Rectal smooth muscle tissue (tissue), 1 donor: Measurements from ENCODE around the gene ABCA2.
A peak's percentile ranks its signal among the peaks of the same experiment; 100 is the strongest.

Source experiments
- H3K27ac ChIP-seq: one replicate; pipeline ENCODE4 v1.7.0; 2013; ENCODE audit warnings: low read depth, low read length, inconsistent platforms
- H3K27me3 ChIP-seq: one replicate; pipeline ENCODE4 v1.7.0; 2013; ENCODE audit warnings: low read length; ENCODE audit not compliant: control insufficient read depth, insufficient read depth
- H3K36me3 ChIP-seq: one replicate; pipeline ENCODE4 v1.7.0; 2013; ENCODE audit warnings: low read length; ENCODE audit not compliant: control insufficient read depth, insufficient read depth
- H3K4me1 ChIP-seq: one replicate; pipeline ENCODE4 v1.7.0; 2013; ENCODE audit warnings: low read length; ENCODE audit not compliant: control insufficient read depth, insufficient read depth
- H3K4me3 ChIP-seq: one replicate; pipeline ENCODE4 v1.7.0; 2013; ENCODE audit warnings: low read length
- H3K9ac ChIP-seq: one replicate; pipeline ENCODE4 v1.7.0; 2013; ENCODE audit warnings: low read length

The ABCA2 gene

GRCh38 chr9:137057545-137057944 lies 29.5 kb upstream of the ABCA2 start:
- H3K4me3 ChIP-seq: no peak overlapping the region
- no peaks in the 10 kb centered on the region for H3K36me3 ChIP-seq
- no peak overlapping the region for H3K27ac ChIP-seq
- peaks cover 1% of the 10 kb centered on the region for H3K27me3 ChIP-seq
- no peak overlapping the region for H3K9ac ChIP-seq
- peaks cover 13% of the 10 kb centered on the region for H3K4me1 ChIP-seq

DNA sequence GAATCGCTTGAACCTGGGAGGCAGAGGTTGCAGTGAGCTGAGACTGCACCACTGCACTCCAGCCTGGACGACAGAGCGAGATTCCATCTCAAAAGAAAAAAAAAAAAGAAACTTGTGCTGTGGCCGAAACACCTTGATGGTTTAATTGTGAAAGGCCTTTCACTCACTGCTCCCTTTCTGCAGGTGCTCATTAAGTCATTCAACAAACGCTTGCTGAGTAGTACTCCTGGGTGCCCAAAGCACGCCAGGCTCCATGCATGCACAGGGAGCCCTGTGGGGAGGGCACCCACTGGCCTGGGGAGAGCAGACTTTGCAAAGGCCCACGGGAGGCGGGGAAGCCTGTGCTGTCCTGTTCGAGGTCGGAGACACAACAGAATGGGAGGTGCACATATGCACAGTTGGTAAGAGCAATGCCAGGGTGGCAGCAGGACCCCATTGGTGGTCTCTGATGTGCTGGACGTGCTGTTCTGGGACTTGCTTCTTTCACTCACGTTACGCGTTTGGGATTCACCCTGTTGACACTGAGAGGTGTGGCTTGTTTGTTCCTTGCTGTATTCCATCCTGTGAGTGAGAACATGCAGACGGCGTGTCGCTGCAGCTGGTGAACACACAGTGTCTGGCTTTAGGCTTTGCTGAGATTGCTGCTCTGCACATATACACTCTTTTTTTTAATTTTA lies 28.8 kb upstream of the ABCA2 start:
- H3K4me3 ChIP-seq: no peak overlapping the region
- no peaks in the 10 kb centered on the region for H3K36me3 ChIP-seq
- H3K27ac ChIP-seq: no peak overlapping the region
- H3K4me1 ChIP-seq: peaks cover 13% of the 10 kb centered on the region
- H3K27me3 ChIP-seq: peaks cover 3% of the 10 kb centered on the region
- H3K9ac ChIP-seq: no peak overlapping the region

DNA sequence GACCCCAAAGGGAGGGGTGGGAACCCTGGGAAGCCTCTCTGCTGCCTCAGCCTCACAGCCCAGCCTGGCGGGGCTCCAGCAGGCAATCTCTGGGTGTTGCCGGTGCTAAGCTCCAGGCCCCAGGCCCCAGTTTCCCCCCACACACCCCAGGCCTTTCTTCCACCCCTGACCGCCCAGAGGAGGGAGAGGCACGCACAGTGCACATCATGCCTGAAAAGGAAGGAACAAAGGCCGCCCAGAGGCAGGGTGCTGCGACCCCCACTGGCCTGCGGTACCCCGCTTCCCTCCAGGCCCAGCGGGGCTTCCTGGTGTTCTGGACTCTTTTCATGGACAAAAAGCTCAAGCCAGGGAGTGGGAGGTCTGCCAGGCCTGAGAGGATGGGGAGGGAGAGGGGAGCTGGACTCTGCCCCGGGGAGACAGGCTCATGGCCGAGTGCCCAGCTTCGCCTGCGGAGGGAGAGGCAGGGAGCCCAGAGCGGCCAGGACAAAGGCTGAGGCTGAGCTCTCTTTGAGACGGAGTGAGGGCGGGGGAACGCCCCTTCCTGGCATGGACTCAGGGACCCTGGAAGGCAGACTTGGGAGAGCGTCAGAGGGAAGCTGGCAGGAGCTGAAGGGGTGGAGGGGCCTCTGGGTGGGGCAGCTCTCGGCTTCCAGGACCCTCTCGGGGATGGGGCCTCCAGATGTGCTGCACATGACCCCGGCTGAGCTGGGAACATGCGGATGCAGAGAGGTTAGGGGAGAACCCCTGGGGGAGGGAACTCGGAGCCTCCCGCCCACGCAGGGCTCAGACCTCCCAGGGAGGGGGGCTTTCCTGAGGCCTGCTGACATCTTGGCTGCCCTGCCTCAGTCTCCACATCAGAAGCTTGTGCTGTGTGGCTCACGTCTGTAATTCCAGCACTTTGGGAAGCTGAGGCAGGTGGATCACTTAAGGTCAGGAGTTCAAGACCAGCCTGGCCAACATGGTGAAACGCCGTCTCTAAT lies 27.6 kb upstream of the ABCA2 start:
- Histone ChIP-seq H3K9ac (no peak overlapping the region), H3K4me3 (peak overlapping the region; percentile 41), H3K4me1 (peaks cover 13% of the 10 kb centered on the region), H3K27me3 (peaks cover 3% of the 10 kb centered on the region), H3K36me3 (no peaks in the 10 kb centered on the region), H3K27ac (peak overlapping the region; percentile 40)

DNA sequence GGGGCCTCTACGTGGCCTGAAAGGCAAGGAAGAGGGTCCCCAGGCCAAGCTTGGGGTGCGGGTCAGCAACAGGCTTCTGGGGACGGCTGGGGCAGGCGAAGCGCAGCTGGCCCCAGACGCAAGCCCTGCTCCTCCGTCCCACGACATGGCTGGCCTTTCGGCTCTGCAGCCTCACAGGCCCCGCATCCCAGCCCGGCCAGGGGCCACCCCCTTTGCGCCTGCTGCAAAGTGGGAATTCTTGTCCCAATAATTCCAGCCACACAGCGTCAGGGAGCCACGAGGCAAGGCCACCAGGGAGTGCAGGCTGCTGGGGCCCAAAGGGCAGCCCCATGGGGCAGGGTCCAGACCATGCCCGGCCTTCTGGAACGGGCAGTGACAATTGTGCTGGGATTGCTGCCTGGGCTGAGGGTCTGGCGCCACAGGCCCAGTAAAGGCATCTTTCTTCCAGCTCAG lies 26.9 kb upstream of the ABCA2 start:
- peak overlapping the region; percentile 9 for H3K4me3 ChIP-seq
- peak overlapping the region; percentile 40 for H3K27ac ChIP-seq
- H3K4me1 ChIP-seq: peaks cover 13% of the 10 kb centered on the region
- peaks cover 3% of the 10 kb centered on the region for H3K27me3 ChIP-seq
- no peak overlapping the region for H3K9ac ChIP-seq
- H3K36me3 ChIP-seq: no peaks in the 10 kb centered on the region

DNA sequence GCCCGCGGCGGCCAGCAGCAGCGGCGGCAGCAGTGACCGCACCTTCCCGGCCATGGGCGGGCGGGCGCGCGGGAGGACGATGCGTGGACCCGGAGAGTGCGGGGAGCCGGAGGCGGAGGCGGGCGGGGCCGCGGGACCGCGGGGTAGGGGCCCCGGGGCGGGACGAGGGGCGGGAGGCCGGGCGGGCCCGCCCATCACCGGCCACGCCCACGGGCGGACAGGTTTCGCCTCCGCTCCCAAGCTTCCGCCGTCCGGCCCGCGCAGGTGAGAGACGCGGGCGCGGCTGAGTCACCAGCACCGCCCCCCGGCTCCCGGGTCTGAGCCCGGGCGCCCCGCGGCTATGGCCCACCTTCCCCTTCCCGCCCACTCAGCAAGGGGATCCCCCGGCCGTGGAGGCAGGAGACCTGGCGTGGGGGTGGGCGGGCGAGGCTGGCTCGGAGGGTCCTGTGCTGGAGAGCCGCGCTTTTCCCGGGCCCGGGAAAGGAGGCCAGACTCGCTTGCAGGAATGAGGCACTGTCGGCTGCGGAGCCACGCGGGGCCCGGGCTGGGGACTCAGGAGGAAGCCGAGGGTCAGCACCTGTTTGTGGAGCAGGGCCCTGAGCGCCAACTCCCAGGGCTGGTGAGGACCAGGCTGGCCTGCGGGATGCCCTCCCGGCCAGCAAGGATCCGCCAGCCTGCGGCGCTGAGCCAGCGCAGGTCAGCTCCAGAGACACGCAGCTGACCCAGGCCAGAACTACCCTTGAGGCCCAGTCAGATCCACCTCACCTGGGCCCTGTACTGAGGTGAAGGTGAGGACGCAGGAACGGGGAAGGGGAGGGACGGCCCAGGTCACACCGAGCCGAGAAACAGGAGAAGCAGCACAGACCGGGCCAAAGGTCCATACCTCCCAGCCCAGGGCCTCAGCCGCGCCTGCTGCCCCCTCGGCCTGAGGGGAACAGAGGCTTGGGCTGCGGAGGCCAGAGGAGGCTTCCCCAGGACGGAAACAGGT lies 26.2 kb upstream of the ABCA2 start, which contains the start of gene ENTPD2:
Gene ENTPD2, minus strand, starts transcription at position 118 of the 988 bp plus-strand sequence. Its CDS starts 64 bp downstream, at position 54.
- H3K27me3 ChIP-seq: peaks cover 8% of the 10 kb centered on the region
- peak within 1 kb of the TSS; percentile 40 for H3K27ac ChIP-seq

DNA sequence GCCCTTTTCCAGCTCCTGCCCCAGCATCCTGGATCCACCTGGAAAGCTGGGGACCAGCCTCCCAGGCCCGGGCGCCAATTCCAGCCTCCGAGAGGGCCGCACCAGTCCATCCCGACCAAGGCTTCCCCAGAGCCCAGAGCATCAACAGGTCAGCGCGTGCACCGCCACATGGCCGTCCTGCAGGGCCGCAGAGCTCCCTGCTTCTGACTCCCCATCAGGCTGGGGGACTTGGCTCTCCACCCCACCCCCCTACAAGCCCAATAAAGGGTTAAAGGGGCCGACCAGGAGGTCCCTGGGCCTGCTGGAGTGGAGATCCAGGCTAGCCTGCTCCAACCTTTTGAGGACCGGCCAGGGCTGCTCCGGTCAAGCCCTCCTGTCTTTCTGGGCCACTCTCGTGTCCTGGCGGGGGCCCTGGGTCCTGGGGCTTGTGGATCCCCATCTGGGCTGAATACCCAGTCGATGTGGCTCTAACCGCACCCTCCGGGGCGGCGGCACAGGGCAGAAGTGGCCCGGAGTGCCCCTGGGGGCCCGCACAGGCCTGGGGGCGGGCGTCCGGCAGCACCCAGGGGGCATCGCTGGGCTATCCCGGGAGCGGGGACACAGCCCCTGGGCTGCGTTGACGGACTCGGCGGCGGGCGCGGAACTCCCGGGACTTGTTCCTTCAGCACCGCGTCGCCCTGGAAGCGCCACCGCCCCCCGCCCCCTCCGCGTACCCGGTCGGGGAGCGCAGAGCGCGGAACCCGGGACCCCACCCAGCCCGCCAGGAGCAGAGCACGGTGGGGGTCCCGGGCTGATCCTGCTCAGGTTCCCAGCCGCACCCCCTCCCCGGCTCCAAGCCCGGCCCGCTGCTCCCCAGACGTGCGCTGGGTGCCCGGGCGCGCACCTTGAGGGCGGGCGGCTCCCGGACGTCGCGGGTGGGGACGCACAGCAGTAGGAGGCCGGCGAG lies 25.2 kb upstream of the ABCA2 start:
- peak overlapping the region; percentile 32 for H3K4me3 ChIP-seq
- H3K36me3 ChIP-seq: no peaks in the 10 kb centered on the region
- no peak overlapping the region for H3K27ac ChIP-seq
- no peak overlapping the region for H3K9ac ChIP-seq
- peaks cover 15% of the 10 kb centered on the region for H3K4me1 ChIP-seq
- H3K27me3 ChIP-seq: peaks cover 12% of the 10 kb centered on the region

More for the DNA sequence above, 26.2 kb upstream of the ABCA2 start, which contains the start of gene ENTPD2:
- peaks cover 13% of the 10 kb centered on the region for H3K4me1 ChIP-seq
- H3K36me3 ChIP-seq: no peaks in the 10 kb centered on the region
- peak within 1 kb of the TSS; percentile 32 for H3K4me3 ChIP-seq
- H3K9ac ChIP-seq: no peak within 1 kb of the TSS

GRCh38 chr9:137052293-137052692 lies 24.3 kb upstream of the ABCA2 start:
- H3K36me3 ChIP-seq: no peaks in the 10 kb centered on the region
- H3K27me3 ChIP-seq: peaks cover 21% of the 10 kb centered on the region
- peaks cover 15% of the 10 kb centered on the region for H3K4me1 ChIP-seq
- no peak overlapping the region for H3K4me3 ChIP-seq
- no peak overlapping the region for H3K9ac ChIP-seq
- H3K27ac ChIP-seq: no peak overlapping the region

DNA sequence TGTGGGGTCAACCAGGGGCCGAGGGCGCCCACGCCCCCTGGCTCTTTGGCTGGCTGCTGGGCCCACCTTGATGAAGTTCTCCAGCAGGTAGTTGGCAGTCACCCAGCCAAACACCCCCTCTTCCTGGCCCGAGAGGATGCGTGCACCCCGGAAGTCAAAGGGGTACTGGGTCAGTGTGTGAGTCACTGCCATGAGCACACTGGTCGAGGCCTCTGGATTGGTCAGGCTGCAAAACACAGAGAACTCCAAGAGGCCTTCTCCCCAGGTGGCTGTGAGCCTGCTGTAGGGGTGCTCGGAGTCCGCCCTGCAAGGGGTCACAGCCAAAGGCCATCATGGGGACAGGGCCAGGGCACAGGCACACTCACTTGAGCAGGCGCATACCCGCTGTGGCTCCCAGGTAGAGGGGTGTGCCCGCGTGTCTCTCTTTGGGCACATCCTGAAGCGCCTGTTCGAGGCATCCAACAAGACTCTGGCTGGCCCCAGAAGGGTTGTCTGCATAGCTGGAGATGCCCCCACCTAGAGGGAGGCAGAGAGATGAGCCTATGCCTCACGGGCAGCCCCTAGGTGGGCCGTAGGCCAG lies 23.2 kb upstream of the ABCA2 start:
- Histone ChIP-seq H3K27ac (no peak overlapping the region), H3K9ac (no peak overlapping the region), H3K4me3 (no peak overlapping the region), H3K36me3 (no peaks in the 10 kb centered on the region), H3K27me3 (peaks cover 25% of the 10 kb centered on the region), H3K4me1 (peaks cover 17% of the 10 kb centered on the region)

DNA sequence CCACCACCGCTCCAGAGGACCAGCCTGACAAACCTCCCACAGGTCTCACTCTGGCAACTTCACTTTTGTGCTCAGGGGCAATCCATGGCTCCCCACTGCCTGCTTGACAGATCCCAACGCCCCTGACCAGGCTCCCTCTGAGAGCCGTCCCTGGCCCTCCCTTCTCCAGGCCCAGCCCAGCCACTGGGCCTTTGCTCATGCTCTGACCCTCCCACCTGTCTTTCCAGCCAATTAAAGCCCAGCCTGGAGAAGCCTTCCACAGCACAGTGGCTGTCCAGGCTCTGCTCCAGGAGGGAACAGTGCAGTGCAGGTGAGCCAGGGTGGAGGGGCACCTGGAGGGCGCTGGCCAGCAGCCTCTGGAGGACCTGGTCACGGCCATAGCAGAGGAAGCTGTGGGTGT lies 22.5 kb upstream of the ABCA2 start:
- Histone ChIP-seq H3K4me1 (peaks cover 14% of the 10 kb centered on the region), H3K36me3 (no peaks in the 10 kb centered on the region), H3K4me3 (no peak overlapping the region), H3K9ac (no peak overlapping the region), H3K27ac (no peak overlapping the region), H3K27me3 (peaks cover 25% of the 10 kb centered on the region)

DNA sequence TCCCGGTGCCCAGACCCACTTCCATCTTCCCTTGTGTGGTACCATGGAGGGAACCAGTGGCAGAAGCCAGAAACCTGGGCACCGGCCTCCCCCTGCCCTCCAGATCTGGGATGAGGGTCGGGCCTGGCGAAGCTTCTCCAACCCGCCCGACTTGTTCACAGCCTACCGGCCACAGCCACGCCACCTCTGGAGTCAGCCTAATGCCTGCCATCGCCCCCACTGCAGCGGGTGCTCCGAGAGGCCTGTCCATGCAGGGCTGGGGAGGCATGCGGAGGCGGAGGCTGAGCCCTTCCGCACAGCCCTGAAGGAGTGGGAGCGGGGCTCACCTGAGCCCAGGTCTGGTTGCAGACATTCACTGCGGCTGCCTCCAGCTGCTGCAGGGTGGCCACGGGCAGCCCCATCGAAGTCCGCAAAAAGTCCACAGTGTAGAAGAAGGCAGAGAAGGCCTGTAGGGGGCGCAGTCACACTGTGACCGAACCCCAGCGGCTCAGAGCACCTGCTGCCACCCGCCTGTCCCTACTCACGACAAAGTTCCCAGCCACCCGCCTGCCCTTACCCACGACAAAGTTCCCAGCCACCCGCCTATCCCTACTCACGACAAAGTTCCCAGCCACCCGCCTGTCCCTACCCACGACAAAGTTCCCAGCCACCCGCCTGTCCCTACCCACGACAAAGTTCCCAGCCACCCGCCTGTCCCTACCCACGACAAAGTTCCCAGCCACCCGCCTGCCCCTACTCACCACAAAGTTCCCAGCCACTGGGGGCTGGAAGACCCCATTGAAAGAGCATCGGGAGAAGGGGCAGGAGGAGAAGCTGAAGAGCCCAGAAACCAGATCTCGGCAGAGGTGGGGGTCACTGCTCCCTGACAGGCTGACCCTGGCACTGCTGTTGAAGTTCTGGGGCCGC lies 21.8 kb upstream of the ABCA2 start:
- no peak overlapping the region for H3K4me3 ChIP-seq
- no peaks in the 10 kb centered on the region for H3K36me3 ChIP-seq
- no peak overlapping the region for H3K9ac ChIP-seq
- no peak overlapping the region for H3K27ac ChIP-seq
- H3K27me3 ChIP-seq: peaks cover 28% of the 10 kb centered on the region
- peaks cover 12% of the 10 kb centered on the region for H3K4me1 ChIP-seq
